Thoracic aorta endothelial cell (primary cell): ENCODE data around the gene GPR179. TPM values are rescaled to one million over a fixed set of nuclear protein-coding genes. Genes with fewer than 3 reads are reported as not detected.

Experiments
- total RNA-seq: library from RNA; depleted of rRNA; stranded (reverse); fragments of >200 nt; gene quantifications from 2 replicates; pipeline ENCODE4 v1.2.3, GENCODE V29; 2012

Gene GPR179
- not detected in 2 replicates for total RNA-seq

GRCh38 chr17:38343608-38344419, at the start of gene GPR179:
Gene GPR179 (minus strand): TSS chr17:38343956. CDS start chr17:38343789, 167 bp downstream.

GRCh38 chr17:38351412-38352222, 7.9 kb upstream of the GPR179 start, which contains the start of gene SOCS7:
Gene SOCS7 (plus strand): TSS chr17:38351844. CDS start chr17:38352053, 209 bp downstream.

GRCh38 chr17:38296834-38297517, 46.8 kb downstream of the GPR179 start, which contains the start of gene MRPL45:
Gene MRPL45 (plus strand): TSS chr17:38297168. CDS start chr17:38297184, 16 bp downstream.

Other genes with a start within 250 kb of the GPR179 start
- gene TBC1D3E, start 216.0 kb downstream of the GPR179 start, total RNA-seq, result 0.53 and 1.4 TPM in 2 replicates
- not detected in 2 replicates for gene TBC1D3, start 151.4 kb downstream of the GPR179 start, total RNA-seq
- gene MRPL45, start 46.8 kb downstream of the GPR179 start, total RNA-seq, result 47.6 and 49.3 TPM in 2 replicates
- 10.4 and 11.1 TPM in 2 replicates for gene SOCS7, start 7.9 kb upstream of the GPR179 start, total RNA-seq
- gene ARHGAP23, start 84.5 kb upstream of the GPR179 start, total RNA-seq, result 77.3 and 96.5 TPM in 2 replicates